ENCODE measurements around the gene MRGPRE.

DNA sequence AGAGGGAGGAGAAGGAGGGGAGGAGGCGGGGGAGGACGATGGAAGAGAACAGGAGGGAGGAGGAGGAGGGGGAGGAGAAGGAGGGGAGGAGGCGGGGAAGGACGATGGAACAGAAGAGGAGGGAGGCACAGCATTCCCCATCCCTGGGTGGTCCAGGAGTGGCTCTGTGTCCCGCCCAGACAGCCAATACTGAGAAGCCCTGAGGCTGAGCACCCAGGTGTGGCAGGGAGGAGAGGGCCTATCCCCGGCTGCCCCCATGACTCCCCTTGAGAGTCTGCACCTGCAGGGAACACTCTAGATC is 717 bp downstream of the MRGPRE start:
- TF ChIP-seq, protein P1, sequence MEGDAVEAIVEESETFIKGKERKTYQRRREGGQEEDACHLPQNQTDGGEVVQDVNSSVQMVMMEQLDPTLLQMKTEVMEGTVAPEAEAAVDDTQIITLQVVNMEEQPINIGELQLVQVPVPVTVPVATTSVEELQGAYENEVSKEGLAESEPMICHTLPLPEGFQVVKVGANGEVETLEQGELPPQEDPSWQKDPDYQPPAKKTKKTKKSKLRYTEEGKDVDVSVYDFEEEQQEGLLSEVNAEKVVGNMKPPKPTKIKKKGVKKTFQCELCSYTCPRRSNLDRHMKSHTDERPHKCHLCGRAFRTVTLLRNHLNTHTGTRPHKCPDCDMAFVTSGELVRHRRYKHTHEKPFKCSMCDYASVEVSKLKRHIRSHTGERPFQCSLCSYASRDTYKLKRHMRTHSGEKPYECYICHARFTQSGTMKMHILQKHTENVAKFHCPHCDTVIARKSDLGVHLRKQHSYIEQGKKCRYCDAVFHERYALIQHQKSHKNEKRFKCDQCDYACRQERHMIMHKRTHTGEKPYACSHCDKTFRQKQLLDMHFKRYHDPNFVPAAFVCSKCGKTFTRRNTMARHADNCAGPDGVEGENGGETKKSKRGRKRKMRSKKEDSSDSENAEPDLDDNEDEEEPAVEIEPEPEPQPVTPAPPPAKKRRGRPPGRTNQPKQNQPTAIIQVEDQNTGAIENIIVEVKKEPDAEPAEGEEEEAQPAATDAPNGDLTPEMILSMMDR (IDR thresholded peaks at IDR 0.05; ENCODE audit: low read depth, low read length, poor library complexity, severe bottlenecking) = no peak
- no peak for TF ChIP-seq EZH2phosphoT487 (IDR thresholded peaks at IDR 0.05; ENCODE audit: borderline replicate concordance, low read length)
